A549 (cell line): ENCODE measurements around the gene SEMA5B. TPM values are rescaled to one million over a fixed set of nuclear protein-coding genes. Genes with fewer than 3 reads are reported as not detected.

ENCODE experiments used
- ATAC-seq, 2 experiments: fragments of 200-7000 bp in 1 of 2; fragments of >200 bp in 1 of 2; cut with Nextera tagmentation in 1 of 2; cut with Tn5 transposase in 1 of 2; 3 replicates each; pipeline versions ENCODE4 v1.8.0 to v1.9.1; 2018 to 2020; ENCODE audit warnings: mild to moderate bottlenecking in 1 of 2, moderate library complexity in 1 of 2
- CTCF ChIA-PET: fragments of 300-600 bp; sonication (Branson Sonifier 250); formaldehyde crosslinking; extraction: SDS; loops from one replicate; lab custom pipeline; 2021; ENCODE audit warnings: antibody characterized with exemption, inconsistent platforms; lab: Yijun Ruan, JAX
- POLR2A ChIA-PET: fragments of 350-600 bp; formaldehyde crosslinking; extraction: SDS; loops from one replicate; lab custom pipeline; 2021; ENCODE audit warnings: antibody characterized with exemption, inconsistent platforms; lab: Yijun Ruan, JAX
- DNase-seq, 2 experiments: peaks; one replicate each; pipeline versions ENCODE4 v3.0.0 to v3.0.0-alpha.2; 2011 to 2016; ENCODE audit warnings: low read depth in 1 of 2, low spot score in 1 of 2
- FAIRE-seq: peaks from 2 replicates; lab custom pipeline; 2011; peaks lifted over from hg19 to GRCh38; lab: Jason Lieb, UNC
- H3K27ac ChIP-seq, 2 experiments: fragments of >200 bp; sonication (Bioruptor Twin); formaldehyde crosslinking; 3 replicates each; pipeline ENCODE4 v1.5.1; 2016 to 2017
- H3K4me1 ChIP-seq: fragments of >200 bp; sonication (Bioruptor Twin); formaldehyde crosslinking; 3 replicates; pipeline ENCODE4 v1.6.1; 2016
- H3K4me2 ChIP-seq: fragments of >200 bp; sonication (Bioruptor Twin); formaldehyde crosslinking; 3 replicates; pipeline ENCODE4 v1.6.1; 2016
- H3K4me3 ChIP-seq: fragments of >200 bp; sonication (Bioruptor Twin); formaldehyde crosslinking; 3 replicates; pipeline ENCODE4 v1.5.1; 2016
- H3K9me3 ChIP-seq: fragments of >200 bp; sonication (Bioruptor Twin); formaldehyde crosslinking; 3 replicates; pipeline ENCODE4 v1.6.1; 2016
- BHLHE40 ChIP-seq: IDR thresholded peaks from 2 replicates; pipeline ENCODE4 v1.6.1; 2012; ENCODE audit warnings: low read depth, low read length, inconsistent platforms
- CBX8 ChIP-seq: fragments of 200-600 bp; sonication (generic); IDR thresholded peaks from 2 replicates; pipeline ENCODE4 v1.6.1; 2016
- CEBPB ChIP-seq, 2 experiments: fragments of >200 bp in 1 of 2; sonication (Bioruptor Twin) in 1 of 2; formaldehyde crosslinking in 1 of 2; IDR thresholded peaks; 2 replicates each; pipeline ENCODE4 v1.6.1; 2012 to 2016
- CHD2 ChIP-seq: fragments of 150-350 bp; IDR thresholded peaks from 2 replicates; pipeline ENCODE4 v1.6.1; 2014; ENCODE audit warnings: low read length; ENCODE audit not compliant: partially characterized antibody
- E2F6 ChIP-seq: IDR thresholded peaks from 2 replicates; pipeline ENCODE4 v1.6.1; 2012; ENCODE audit warnings: low read depth, borderline replicate concordance
- EHMT2 ChIP-seq: fragments of 200-600 bp; sonication (generic); IDR thresholded peaks from 2 replicates; pipeline ENCODE4 v1.6.1; 2016; ENCODE audit warnings: antibody characterized with exemption, low read depth, mild to moderate bottlenecking, moderate library complexity
- EP300 ChIP-seq, 2 experiments: fragments of >200 bp; sonication (Bioruptor Twin); formaldehyde crosslinking; IDR thresholded peaks; 2 replicates in 1 of 2; 3 replicates in 1 of 2; pipeline ENCODE4 v1.6.1; 2016 to 2017
- ESRRA ChIP-seq: fragments of 150-350 bp; IDR thresholded peaks from 2 replicates; pipeline ENCODE4 v1.6.1; 2014; ENCODE audit warnings: mild to moderate bottlenecking, low read length, borderline replicate concordance
- FOSB ChIP-seq: fragments of 250-450 bp; sonication (Bioruptor Pico); IDR thresholded peaks from 2 replicates; pipeline ENCODE4 v1.5.0; 2020; ENCODE audit warnings: mild to moderate bottlenecking, moderate library complexity
- FOSL2 ChIP-seq, 2 experiments: fragments of 450-650 bp in 1 of 2; fragments of >200 bp in 1 of 2; sonication (Bioruptor Twin) in 1 of 2; formaldehyde crosslinking; IDR thresholded peaks; 2 replicates each; pipeline versions ENCODE4 v1.5.0 to v1.6.1; 2016 to 2020; ENCODE audit warnings: mild to moderate bottlenecking in 1 of 2, moderate library complexity in 1 of 2
- HDAC2 ChIP-seq: fragments of 200-600 bp; sonication (generic); IDR thresholded peaks from 2 replicates; pipeline ENCODE4 v1.6.1; 2016
- HEYL ChIP-seq: fragments of 250-450 bp; sonication (Bioruptor Pico); IDR thresholded peaks from 2 replicates; pipeline ENCODE4 v1.8.0; 2021; ENCODE audit warnings: mild to moderate bottlenecking, moderate library complexity
- HOXB13 ChIP-seq: fragments of 250-450 bp; sonication (Bioruptor Pico); IDR thresholded peaks from 2 replicates; pipeline ENCODE4 v1.5.0; 2020; ENCODE audit warnings: low read depth, mild to moderate bottlenecking, moderate library complexity
- KDM1A ChIP-seq: fragments of 200-600 bp; sonication (generic); IDR thresholded peaks from 2 replicates; pipeline ENCODE4 v1.6.1; 2016; ENCODE audit warnings: low read depth, mild to moderate bottlenecking
- KDM5A ChIP-seq: fragments of 200-600 bp; sonication (generic); IDR thresholded peaks from 2 replicates; pipeline ENCODE4 v1.6.1; 2016; ENCODE audit warnings: antibody characterized with exemption, mild to moderate bottlenecking
- MAX ChIP-seq: IDR thresholded peaks from 2 replicates; pipeline ENCODE4 v1.6.1; 2012
- MAZ ChIP-seq: fragments of 150-350 bp; IDR thresholded peaks from 2 replicates; pipeline ENCODE4 v1.6.1; 2014; ENCODE audit warnings: antibody characterized with exemption, low read depth, low read length, borderline replicate concordance
- MYC ChIP-seq: IDR thresholded peaks from 2 replicates; pipeline ENCODE4 v1.6.1; 2012; ENCODE audit warnings: mild to moderate bottlenecking, inconsistent platforms, low read length, improper control_type of control experiment, borderline replicate concordance
- RARB ChIP-seq: fragments of 250-450 bp; sonication (Bioruptor Pico); IDR thresholded peaks from 2 replicates; pipeline ENCODE4 v1.8.0; 2021; ENCODE audit warnings: mild to moderate bottlenecking, moderate library complexity
- RFX5 ChIP-seq: fragments of 450-650 bp; IDR thresholded peaks from 2 replicates; pipeline ENCODE4 v1.7.1; 2014; ENCODE audit warnings: antibody characterized with exemption, mild to moderate bottlenecking, moderate library complexity
- RNF2 ChIP-seq: fragments of 200-600 bp; sonication (generic); IDR thresholded peaks from 2 replicates; pipeline ENCODE4 v1.6.1; 2016; ENCODE audit warnings: low read depth, mild to moderate bottlenecking, antibody characterized with exemption, moderate library complexity, borderline replicate concordance
- TFCP2L1 ChIP-seq: fragments of 250-450 bp; sonication (Bioruptor Pico); IDR thresholded peaks from 2 replicates; pipeline ENCODE4 v1.5.0; 2021; ENCODE audit warnings: mild to moderate bottlenecking
- ZC3H11A ChIP-seq: fragments of 450-650 bp; IDR thresholded peaks from 2 replicates; pipeline ENCODE4 v1.6.1; 2014; ENCODE audit warnings: antibody characterized with exemption, mild to moderate bottlenecking
- ZFP36 ChIP-seq: fragments of 450-650 bp; IDR thresholded peaks from 2 replicates; pipeline ENCODE4 v1.6.1; 2014; ENCODE audit warnings: borderline replicate concordance; ENCODE audit not compliant: partially characterized antibody
- ZSCAN20 ChIP-seq: fragments of 250-450 bp; sonication (Bioruptor Pico); IDR thresholded peaks from 2 replicates; pipeline ENCODE4 v1.8.0; 2022; ENCODE audit warnings: mild to moderate bottlenecking, moderate library complexity
- WGBS: methylation state at CpG from one replicate; pipeline ENCODE4 v1.1.6; 2017; ENCODE audit errors: missing lambda C conversion rate; 5-methylcytosine and 5-hydroxymethylcytosine counted together
- polyA plus RNA-seq, 4 experiments: library from polyadenylated mRNA; depleted of rRNA in 3 of 4; stranded (reverse); fragments of >200 nt; fragmentation: RNase III in 1 of 4; extraction: RNeasy Plus Mini Kit Qiagen cat#74134 plus additional on column Dnase treatment in 1 of 4; gene quantifications; 2 replicates in 3 of 4; 3 replicates in 1 of 4; pipeline ENCODE4 v1.2.3, GENCODE V29; 2011 to 2017
- TF ChIP-seq, protein P1 (sequence below): fragments of 250-450 bp; sonication (Bioruptor Pico); IDR thresholded peaks from 2 replicates; pipeline ENCODE4 v1.5.0; 2020; ENCODE audit warnings: low read depth, mild to moderate bottlenecking, moderate library complexity
- TF ChIP-seq, protein P2 (sequence below): fragments of >200 bp; sonication (Bioruptor Twin); formaldehyde crosslinking; IDR thresholded peaks from 2 replicates; pipeline ENCODE4 v1.6.1; 2016
- TF ChIP-seq, protein P3 (sequence below): fragments of 150-350 bp; IDR thresholded peaks from 2 replicates; pipeline ENCODE4 v1.6.1; 2014; ENCODE audit warnings: low read depth, mild to moderate bottlenecking, low read length

Gene SEMA5B
- polyA plus RNA-seq, 2 of the 4 experiments (the other 2 are of a cell fraction) = 0.03 TPM; not detected in 1

- no peak for ATAC-seq
- ChIA-PET CTCF (interaction anchor here (1.4 to 2.0 kb wide), 2 partner anchors 9 to 13 kb away, joined by 3 to 7 read pairs; partner anchors contain the start of gene PDIA5), POLR2A (no interaction called here)
- Histone ChIP-seq H3K9me3 (no peaks in the 10 kb centered on the region), H3K4me2 (no peak overlapping the region), H3K4me3 (no peak overlapping the region), H3K4me1 (peaks cover 11% of the 10 kb centered on the region; the same call in 1 of the 3 replicates), H3K27ac (no peak overlapping the region)
- no peak for FAIRE-seq
- TF ChIP-seq KDM1A = peak; percentile 76; the same call in 1 of the 2 replicates
- no peak for TF ChIP-seq E2F6
- TF ChIP-seq KDM5A = no peak
- 0 out of 2 replicates have a peak, but pooled peaks have one; percentile 32 for TF ChIP-seq HDAC2
- TF ChIP-seq MAX = no peak
- TF ChIP-seq RFX5 = no peak
- no peak for TF ChIP-seq CEBPB (IDR thresholded peaks at IDR 0.05)
- TF ChIP-seq ZFP36 = no peak
- 91% methylated on average over 4 of the region's 4 CpGs for WGBS
- DNase-seq = no peak
These were observed 48.5 kb upstream of the SEMA5B start for GRCh38 chr3:123076112-123076495.

GRCh38 chr3:123075359-123075758, 47.8 kb upstream of the SEMA5B start:
- no peak overlapping the region for H3K4me3 ChIP-seq
- 96% methylated on average over 1 of the region's 1 CpG for WGBS
- no peak for FAIRE-seq

DNA sequence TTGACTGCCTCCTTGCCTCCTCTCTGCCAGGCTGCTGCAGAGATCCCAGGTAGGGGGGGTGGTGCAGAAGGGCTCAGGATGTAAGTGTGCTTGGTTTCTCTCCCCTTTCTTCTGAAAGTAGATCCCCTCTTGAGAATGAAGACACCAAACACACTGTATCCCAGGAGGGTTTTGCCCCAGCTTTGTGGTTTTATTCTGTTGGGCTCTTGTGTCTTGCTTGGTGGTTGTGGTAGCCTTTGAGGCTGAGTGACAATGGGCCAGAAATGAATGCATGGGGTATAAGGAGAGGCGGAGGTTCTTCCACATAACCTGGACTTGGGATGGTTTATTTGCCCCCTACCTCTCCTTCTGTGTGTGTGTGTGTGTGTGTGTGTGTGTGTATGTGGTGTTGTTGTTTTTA, 45.0 kb upstream of the SEMA5B start:
- H3K4me2 ChIP-seq = no peak overlapping the region
- no peaks in the 10 kb centered on the region for H3K9me3 ChIP-seq
- H3K4me3 ChIP-seq = no peak overlapping the region
- FAIRE-seq (no peak), DNase-seq (no peak), ATAC-seq (no peak)
- 100% methylated on average over 1 of the region's 1 CpG for WGBS
- peaks cover 23% of the 10 kb centered on the region for H3K4me1 ChIP-seq
- POLR2A ChIA-PET = no interaction called here
- H3K27ac ChIP-seq = no peak overlapping the region
- CTCF ChIA-PET = no interaction called here
- TF ChIP-seq CBX8 (no peak), MAX (no peak), MAZ (no peak), RARB (CRISPR knock-in tag) (no peak), ESRRA (no peak), FOSB (no peak), CHD2 (no peak), FOSL2 (IDR thresholded peaks at IDR 0.05) (no peak), FOSL2 (CRISPR knock-in tag; IDR thresholded peaks at IDR 0.05) (no peak), ZSCAN20 (CRISPR knock-in tag) (no peak), BHLHE40 (no peak)
- TF ChIP-seq, protein P1, sequence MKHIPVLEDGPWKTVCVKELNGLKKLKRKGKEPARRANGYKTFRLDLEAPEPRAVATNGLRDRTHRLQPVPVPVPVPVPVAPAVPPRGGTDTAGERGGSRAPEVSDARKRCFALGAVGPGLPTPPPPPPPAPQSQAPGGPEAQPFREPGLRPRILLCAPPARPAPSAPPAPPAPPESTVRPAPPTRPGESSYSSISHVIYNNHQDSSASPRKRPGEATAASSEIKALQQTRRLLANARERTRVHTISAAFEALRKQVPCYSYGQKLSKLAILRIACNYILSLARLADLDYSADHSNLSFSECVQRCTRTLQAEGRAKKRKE (CRISPR knock-in tag) = no peak
- TF ChIP-seq, protein P2, sequence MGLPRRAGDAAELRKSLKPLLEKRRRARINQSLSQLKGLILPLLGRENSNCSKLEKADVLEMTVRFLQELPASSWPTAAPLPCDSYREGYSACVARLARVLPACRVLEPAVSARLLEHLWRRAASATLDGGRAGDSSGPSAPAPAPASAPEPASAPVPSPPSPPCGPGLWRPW = no peak
- TF ChIP-seq, protein P3, sequence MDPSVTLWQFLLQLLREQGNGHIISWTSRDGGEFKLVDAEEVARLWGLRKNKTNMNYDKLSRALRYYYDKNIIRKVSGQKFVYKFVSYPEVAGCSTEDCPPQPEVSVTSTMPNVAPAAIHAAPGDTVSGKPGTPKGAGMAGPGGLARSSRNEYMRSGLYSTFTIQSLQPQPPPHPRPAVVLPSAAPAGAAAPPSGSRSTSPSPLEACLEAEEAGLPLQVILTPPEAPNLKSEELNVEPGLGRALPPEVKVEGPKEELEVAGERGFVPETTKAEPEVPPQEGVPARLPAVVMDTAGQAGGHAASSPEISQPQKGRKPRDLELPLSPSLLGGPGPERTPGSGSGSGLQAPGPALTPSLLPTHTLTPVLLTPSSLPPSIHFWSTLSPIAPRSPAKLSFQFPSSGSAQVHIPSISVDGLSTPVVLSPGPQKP = no peak

More at GRCh38 chr3:123075359-123075758, 47.8 kb upstream of the SEMA5B start:
- Histone ChIP-seq H3K4me2 (no peak overlapping the region), H3K9me3 (no peaks in the 10 kb centered on the region), H3K27ac (no peak overlapping the region), H3K4me1 (peaks cover 17% of the 10 kb centered on the region; the same call in 2 of the 3 replicates)
- ATAC-seq (no peak; a peak in 1 of 6 replicates), DNase-seq (no peak)
- CTCF ChIA-PET = no interaction called here
- POLR2A ChIA-PET = no interaction called here
- TF ChIP-seq TFCP2L1 (CRISPR knock-in tag) (no peak), FOSL2 (IDR thresholded peaks at IDR 0.05) (no peak), FOSL2 (CRISPR knock-in tag; IDR thresholded peaks at IDR 0.05) (no peak), KDM1A (no peak), MYC (no peak), HEYL (CRISPR knock-in tag) (no peak), RNF2 (no peak), E2F6 (no peak), ZC3H11A (no peak), FOSB (no peak), ZFP36 (no peak), ZSCAN20 (CRISPR knock-in tag) (no peak), HOXB13 (CRISPR knock-in tag) (no peak), EHMT2 (no peak), EP300 (IDR thresholded peaks at IDR 0.05) (no peak)
- TF ChIP-seq, protein P3 = no peak
- TF ChIP-seq, protein P1 (CRISPR knock-in tag) = no peak
